ENCODE data around the gene OBSCN. TPM values are rescaled to one million over a fixed set of nuclear protein-coding genes. Genes with fewer than 3 reads are reported as not detected.

OBSCN gene
- total and polyA plus RNA-seq, 2 donors = 10.1 to 75.9 TPM

DNA sequence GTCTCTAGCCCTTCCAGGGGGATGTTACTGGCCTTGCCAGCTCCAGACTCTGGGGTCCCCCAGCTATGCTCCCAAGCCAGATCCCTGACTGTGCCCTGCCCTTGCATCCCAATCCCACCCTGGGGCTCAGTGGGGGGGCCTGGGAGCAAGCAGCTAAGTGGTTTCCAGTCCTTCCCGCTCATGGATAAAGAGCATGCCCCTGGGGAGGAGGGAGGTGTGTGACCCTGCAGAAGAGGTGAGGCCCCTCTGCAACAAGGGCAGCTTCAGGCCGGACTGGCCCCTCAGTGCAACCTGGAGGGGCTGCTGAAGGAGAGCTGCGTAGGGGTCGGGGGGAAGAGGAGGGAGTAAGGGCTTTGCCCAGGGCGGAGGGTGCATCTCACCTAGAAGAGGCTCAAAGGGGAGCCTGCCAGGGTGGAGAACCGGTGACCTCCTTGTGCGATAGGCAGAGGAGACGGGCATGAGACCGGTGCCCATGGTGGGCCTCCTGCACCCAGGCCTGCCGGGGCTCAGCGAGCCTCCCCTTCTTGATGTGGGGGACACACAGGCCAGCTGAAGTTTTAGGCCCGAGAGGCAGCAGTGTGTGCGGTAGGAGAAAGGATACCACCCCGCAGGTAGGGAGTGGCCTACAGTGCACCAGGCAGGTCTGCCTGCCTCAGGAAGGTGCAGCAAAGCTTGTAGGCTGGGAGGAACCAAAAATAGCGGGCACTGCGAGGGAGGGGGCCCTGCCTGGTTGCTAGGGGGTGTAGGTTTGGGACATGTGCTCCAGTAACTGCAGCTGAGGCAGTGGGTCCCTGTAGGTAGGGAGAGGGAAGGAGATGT, 3.1 kb downstream of the OBSCN start:
- H3K36me3 ChIP-seq (ENCODE audit: control insufficient read depth in 2 of 2, insufficient read depth in 2 of 2, low read length in 1 of 2) = peaks cover 5 to 8% of the 10 kb centered on the region in 2 donors
- H3K4me3 ChIP-seq (ENCODE audit: low read length in 2 of 2) = no peak overlapping the region
- H3K4me1 ChIP-seq (ENCODE audit: control insufficient read depth in 2 of 2, insufficient read depth in 2 of 2, low read length in 2 of 2) = peaks cover 4 to 9% of the 10 kb centered on the region in 2 donors
- no peak for DNase-seq (ENCODE audit: low read depth in 6 of 9, low spot score in 9 of 9)
- peaks cover 0 to 3% of the 10 kb centered on the region in 2 donors for H3K9me3 ChIP-seq (ENCODE audit: control insufficient read depth in 2 of 2, insufficient read depth in 1 of 2, low read length in 1 of 2)
- 91% methylated on average over 16 of the region's 16 CpGs for WGBS
- peaks cover 0 to 47% of the 10 kb centered on the region in 2 donors for H3K27me3 ChIP-seq (ENCODE audit: control insufficient read depth in 2 of 2, insufficient read depth in 1 of 2, low read length in 1 of 2)
- no peak overlapping the region for H3K27ac ChIP-seq (ENCODE audit: low read depth in 1 of 2, low read length in 1 of 2)

DNA sequence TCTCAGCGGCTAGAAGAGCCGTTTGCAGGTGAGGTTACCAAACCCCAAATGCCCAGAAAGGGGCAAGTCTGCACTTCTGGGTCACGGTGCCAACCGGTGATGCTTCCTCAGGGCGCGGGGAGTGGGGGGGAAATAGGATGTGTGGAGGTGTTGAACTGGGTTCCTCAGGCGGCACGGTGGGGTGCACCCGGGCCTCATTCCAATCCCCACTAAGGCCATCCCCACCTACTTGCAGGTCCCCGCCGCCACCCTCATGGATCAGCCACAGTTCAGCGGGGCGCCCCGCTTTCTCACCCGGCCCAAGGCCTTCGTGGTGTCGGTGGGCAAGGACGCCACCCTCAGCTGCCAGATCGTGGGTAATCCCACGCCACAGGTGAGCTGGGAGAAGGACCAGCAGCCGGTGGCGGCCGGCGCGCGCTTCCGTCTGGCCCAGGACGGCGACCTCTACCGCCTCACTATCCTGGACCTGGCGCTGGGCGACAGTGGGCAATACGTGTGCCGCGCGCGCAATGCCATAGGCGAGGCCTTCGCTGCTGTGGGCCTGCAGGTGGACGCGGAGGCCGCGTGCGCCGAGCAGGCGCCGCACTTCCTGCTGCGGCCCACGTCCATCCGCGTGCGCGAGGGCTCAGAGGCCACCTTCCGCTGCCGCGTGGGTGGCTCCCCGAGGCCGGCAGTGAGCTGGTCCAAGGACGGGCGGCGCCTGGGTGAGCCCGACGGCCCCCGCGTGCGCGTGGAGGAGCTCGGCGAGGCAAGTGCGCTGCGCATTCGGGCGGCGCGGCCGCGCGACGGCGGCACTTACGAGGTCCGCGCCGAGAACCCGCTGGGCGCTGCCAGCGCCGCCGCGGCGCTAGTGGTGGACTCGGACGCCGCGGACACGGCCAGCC, 3.9 kb downstream of the OBSCN start:
- DNase-seq (ENCODE audit: low read depth in 6 of 9, low spot score in 9 of 9) = no peak
- Histone ChIP-seq H3K4me1 (ENCODE audit: control insufficient read depth in 2 of 2, insufficient read depth in 2 of 2, low read length in 2 of 2) (peaks cover 4 to 9% of the 10 kb centered on the region in 2 donors), H3K27ac (ENCODE audit: low read depth in 1 of 2, low read length in 1 of 2) (no peak overlapping the region), H3K4me3 (ENCODE audit: low read length in 2 of 2) (peak overlapping the region in 1 of 2 donors; percentile 75), H3K27me3 (ENCODE audit: control insufficient read depth in 2 of 2, insufficient read depth in 1 of 2, low read length in 1 of 2) (peaks cover 0 to 40% of the 10 kb centered on the region in 2 donors), H3K9me3 (ENCODE audit: control insufficient read depth in 2 of 2, insufficient read depth in 1 of 2, low read length in 1 of 2) (peaks cover 0 to 3% of the 10 kb centered on the region in 2 donors), H3K36me3 (ENCODE audit: control insufficient read depth in 2 of 2, insufficient read depth in 2 of 2, low read length in 1 of 2) (peaks cover 9 to 16% of the 10 kb centered on the region in 2 donors)
- 92% methylated on average over 96 of the region's 96 CpGs for WGBS

DNA sequence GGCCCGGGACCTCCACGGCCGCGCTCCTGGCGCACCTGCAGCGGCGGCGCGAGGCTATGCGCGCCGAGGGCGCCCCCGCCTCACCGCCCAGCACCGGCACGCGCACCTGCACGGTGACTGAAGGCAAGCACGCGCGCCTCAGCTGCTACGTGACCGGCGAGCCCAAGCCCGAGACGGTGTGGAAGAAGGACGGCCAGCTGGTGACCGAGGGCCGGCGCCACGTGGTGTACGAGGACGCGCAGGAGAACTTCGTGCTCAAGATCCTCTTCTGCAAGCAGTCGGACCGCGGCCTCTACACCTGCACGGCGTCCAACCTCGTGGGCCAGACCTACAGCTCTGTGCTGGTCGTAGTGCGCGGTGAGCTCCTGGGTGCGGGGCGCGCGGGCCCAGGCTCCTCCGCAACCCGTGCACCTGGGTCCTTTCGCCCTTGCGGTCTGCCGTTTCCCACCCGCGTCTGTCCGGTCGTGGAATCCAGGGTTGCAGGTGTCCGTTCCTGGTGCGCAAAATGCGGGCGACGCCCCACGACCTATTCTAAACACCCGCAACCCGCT, 4.6 kb downstream of the OBSCN start:
- DNase-seq (ENCODE audit: low read depth in 6 of 9, low spot score in 9 of 9) = peak in 1 of 9 donors; percentile 4
- Histone ChIP-seq H3K36me3 (ENCODE audit: control insufficient read depth in 2 of 2, insufficient read depth in 2 of 2, low read length in 1 of 2) (peaks cover 16 to 24% of the 10 kb centered on the region in 2 donors), H3K9me3 (ENCODE audit: control insufficient read depth in 2 of 2, insufficient read depth in 1 of 2, low read length in 1 of 2) (peaks cover 0 to 3% of the 10 kb centered on the region in 2 donors), H3K27me3 (ENCODE audit: control insufficient read depth in 2 of 2, insufficient read depth in 1 of 2, low read length in 1 of 2) (peaks cover 0 to 33% of the 10 kb centered on the region in 2 donors), H3K4me1 (ENCODE audit: control insufficient read depth in 2 of 2, insufficient read depth in 2 of 2, low read length in 2 of 2) (peaks cover 4 to 9% of the 10 kb centered on the region in 2 donors), H3K27ac (ENCODE audit: low read depth in 1 of 2, low read length in 1 of 2) (no peak overlapping the region), H3K4me3 (ENCODE audit: low read length in 2 of 2) (peak overlapping the region; percentile 44 to 75)
- 41% methylated on average over 66 of the region's 66 CpGs for WGBS

DNA sequence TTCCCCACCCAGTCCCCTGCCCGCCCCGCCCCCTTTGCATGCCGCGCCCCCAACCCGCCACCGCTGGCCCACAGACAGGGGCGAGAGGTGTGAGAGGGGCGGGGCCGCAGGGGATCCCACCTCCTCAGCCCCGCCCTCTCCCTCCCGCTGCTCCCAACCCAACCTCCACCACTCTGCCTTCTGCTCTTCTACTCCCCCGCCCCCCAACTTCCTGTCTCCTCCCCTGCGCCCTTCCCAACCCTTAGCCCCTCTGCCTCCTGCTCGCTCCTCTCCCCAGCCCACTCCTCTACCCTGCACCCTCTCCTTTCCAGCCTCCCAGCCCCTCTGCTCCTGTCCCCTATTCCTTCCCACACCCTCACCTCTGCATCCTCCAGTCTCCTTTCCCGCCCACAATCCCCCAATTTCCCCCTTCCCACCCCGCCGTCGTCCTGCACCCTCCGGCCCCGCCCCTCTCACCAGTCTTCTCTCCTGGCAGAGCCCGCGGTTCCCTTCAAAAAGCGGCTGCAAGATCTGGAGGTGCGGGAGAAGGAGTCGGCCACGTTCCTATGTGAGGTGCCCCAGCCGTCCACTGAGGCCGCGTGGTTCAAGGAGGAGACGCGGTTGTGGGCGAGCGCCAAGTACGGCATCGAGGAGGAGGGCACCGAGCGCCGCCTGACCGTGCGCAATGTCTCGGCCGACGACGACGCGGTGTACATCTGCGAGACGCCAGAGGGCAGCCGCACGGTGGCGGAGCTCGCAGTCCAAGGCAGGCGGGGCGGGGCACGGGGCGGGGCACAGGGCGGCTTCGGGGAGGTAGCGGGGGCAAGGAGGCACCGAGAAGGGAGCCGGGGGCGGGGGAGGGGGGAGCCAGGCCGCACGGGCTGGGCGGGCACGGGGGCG, 5.4 kb downstream of the OBSCN start:
- peaks cover 0 to 3% of the 10 kb centered on the region in 2 donors for H3K9me3 ChIP-seq (ENCODE audit: control insufficient read depth in 2 of 2, insufficient read depth in 1 of 2, low read length in 1 of 2)
- peaks cover 21 to 29% of the 10 kb centered on the region in 2 donors for H3K36me3 ChIP-seq (ENCODE audit: control insufficient read depth in 2 of 2, insufficient read depth in 2 of 2, low read length in 1 of 2)
- H3K27ac ChIP-seq (ENCODE audit: low read depth in 1 of 2, low read length in 1 of 2) = peak overlapping the region; percentile 80 to 84
- H3K27me3 ChIP-seq (ENCODE audit: control insufficient read depth in 2 of 2, insufficient read depth in 1 of 2, low read length in 1 of 2) = peaks cover 0 to 26% of the 10 kb centered on the region in 2 donors
- H3K4me3 ChIP-seq (ENCODE audit: low read length in 2 of 2) = peak overlapping the region; percentile 59 to 75
- peaks cover 4 to 9% of the 10 kb centered on the region in 2 donors for H3K4me1 ChIP-seq (ENCODE audit: control insufficient read depth in 2 of 2, insufficient read depth in 2 of 2, low read length in 2 of 2)
- 1% methylated on average over 67 of the region's 67 CpGs for WGBS
- peak; percentile 77 to 94 (median 90) for DNase-seq (ENCODE audit: low read depth in 6 of 9, low spot score in 9 of 9)

DNA sequence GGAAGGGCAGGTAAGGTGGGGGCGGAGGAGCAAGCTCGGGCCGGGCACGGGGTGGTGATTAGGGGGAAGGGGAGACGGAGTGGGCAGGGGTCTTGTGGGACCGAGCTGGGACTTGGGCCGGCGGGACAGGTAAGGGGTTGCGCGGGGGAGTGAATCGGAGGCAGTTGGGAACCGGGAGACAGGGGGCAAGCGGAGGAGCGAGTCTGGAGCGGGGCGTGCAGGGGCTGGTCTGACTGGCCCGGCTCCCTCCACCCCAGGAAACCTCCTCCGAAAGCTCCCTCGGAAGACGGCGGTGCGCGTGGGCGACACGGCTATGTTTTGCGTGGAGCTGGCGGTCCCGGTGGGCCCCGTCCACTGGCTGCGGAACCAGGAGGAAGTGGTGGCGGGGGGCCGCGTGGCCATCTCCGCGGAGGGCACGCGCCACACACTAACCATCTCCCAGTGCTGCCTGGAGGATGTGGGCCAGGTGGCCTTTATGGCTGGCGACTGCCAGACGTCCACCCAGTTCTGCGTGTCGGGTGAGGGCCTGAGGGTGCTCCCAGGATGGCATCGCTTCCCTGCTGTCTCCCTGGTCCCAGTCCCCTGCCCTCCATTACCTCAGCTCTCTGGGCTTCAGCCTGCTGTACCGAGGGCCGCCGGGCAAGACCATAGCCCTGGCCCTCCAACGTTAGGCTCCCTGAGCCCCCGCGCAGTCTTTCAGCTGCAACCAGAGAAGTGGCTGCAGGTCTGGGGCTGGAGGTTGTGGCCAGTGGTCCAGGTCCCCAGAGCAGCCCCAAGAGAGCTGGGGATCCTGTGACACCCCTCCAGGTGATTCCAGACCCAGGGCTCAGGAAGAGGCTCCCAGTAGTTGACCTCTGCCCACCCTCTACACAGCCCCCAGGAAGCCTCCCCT, 6.3 kb downstream of the OBSCN start:
- Histone ChIP-seq H3K36me3 (ENCODE audit: control insufficient read depth in 2 of 2, insufficient read depth in 2 of 2, low read length in 1 of 2) (peaks cover 27 to 37% of the 10 kb centered on the region in 2 donors), H3K27ac (ENCODE audit: low read depth in 1 of 2, low read length in 1 of 2) (no peak overlapping the region), H3K27me3 (ENCODE audit: control insufficient read depth in 2 of 2, insufficient read depth in 1 of 2, low read length in 1 of 2) (peaks cover 0 to 23% of the 10 kb centered on the region in 2 donors), H3K4me1 (ENCODE audit: control insufficient read depth in 2 of 2, insufficient read depth in 2 of 2, low read length in 2 of 2) (peaks cover 4 to 9% of the 10 kb centered on the region in 2 donors), H3K9me3 (ENCODE audit: control insufficient read depth in 2 of 2, insufficient read depth in 1 of 2, low read length in 1 of 2) (peaks cover 0 to 3% of the 10 kb centered on the region in 2 donors), H3K4me3 (ENCODE audit: low read length in 2 of 2) (peak overlapping the region; percentile 43 to 75)
- 51% methylated on average over 48 of the region's 48 CpGs for WGBS
- DNase-seq (ENCODE audit: low read depth in 6 of 9, low spot score in 9 of 9) = peak in 2 of 9 donors; percentile 12 to 13

DNA sequence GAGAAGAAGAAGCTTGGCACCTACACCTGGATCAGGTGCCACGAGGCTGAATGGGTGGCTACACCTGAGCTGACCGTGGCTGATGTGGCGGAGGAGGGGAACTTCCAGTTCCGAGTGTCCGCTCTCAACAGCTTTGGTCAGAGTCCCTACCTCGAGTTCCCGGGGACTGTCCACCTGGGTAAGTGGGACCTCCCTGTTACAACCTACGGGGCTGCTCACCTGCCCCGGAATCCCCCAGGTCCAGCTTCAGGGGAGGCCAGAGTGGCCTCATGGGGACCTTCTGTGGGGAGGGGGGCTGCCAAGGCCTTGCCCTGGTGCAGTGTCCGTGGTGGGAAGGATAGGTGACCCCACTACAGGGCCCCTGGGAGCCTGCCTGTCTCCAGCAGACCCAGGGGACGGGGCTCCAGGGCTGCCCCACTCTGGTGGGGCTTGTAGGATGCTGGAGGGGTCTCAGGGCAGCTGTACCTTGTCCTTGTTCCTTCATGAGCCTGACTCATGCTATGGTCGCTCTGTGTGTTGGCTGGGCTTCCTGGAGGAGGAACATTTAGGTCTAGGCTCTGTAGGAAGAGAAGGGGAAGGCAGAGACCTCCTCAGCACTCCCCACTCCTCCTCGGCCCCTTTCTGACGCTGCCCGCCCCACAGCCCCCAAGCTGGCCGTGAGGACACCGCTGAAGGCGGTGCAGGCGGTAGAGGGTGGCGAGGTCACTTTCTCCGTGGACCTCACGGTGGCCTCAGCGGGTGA, 7.2 kb downstream of the OBSCN start:
- no peak overlapping the region for H3K4me3 ChIP-seq (ENCODE audit: low read length in 2 of 2)
- H3K4me1 ChIP-seq (ENCODE audit: control insufficient read depth in 2 of 2, insufficient read depth in 2 of 2, low read length in 2 of 2) = peaks cover 4 to 9% of the 10 kb centered on the region in 2 donors
- peaks cover 0 to 21% of the 10 kb centered on the region in 2 donors for H3K27me3 ChIP-seq (ENCODE audit: control insufficient read depth in 2 of 2, insufficient read depth in 1 of 2, low read length in 1 of 2)
- 97% methylated on average over 23 of the region's 23 CpGs for WGBS
- H3K36me3 ChIP-seq (ENCODE audit: control insufficient read depth in 2 of 2, insufficient read depth in 2 of 2, low read length in 1 of 2) = peaks cover 33 to 46% of the 10 kb centered on the region in 2 donors
- peaks cover 0 to 3% of the 10 kb centered on the region in 2 donors for H3K9me3 ChIP-seq (ENCODE audit: control insufficient read depth in 2 of 2, insufficient read depth in 1 of 2, low read length in 1 of 2)
- no peak for DNase-seq (ENCODE audit: low read depth in 6 of 9, low spot score in 9 of 9)
- no peak overlapping the region for H3K27ac ChIP-seq (ENCODE audit: low read depth in 1 of 2, low read length in 1 of 2)

DNA sequence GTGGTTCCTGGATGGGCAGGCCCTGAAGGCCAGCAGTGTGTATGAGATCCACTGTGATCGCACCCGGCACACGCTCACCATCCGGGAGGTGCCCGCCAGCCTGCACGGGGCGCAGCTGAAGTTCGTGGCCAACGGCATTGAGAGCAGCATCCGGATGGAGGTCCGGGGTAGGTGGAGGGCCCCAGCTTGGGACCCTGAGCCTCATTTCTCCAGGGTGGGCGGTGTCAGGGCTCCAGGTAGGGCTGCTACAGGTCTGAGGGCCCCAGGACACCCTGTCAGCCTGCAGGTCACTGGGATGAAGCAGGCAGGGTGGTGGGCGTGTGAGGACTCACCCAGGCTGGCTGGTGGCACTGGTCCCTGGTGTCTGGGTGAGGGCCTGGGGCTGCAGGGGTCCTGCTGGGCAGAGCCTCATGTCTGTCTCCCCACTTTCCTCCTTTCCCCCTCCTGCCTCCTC, 7.8 kb downstream of the OBSCN start:
- 93% methylated on average over 13 of the region's 13 CpGs for WGBS
- no peak for DNase-seq (ENCODE audit: low read depth in 6 of 9, low spot score in 9 of 9)
- Histone ChIP-seq H3K4me3 (ENCODE audit: low read length in 2 of 2) (no peak overlapping the region), H3K27ac (ENCODE audit: low read depth in 1 of 2, low read length in 1 of 2) (no peak overlapping the region), H3K4me1 (ENCODE audit: control insufficient read depth in 2 of 2, insufficient read depth in 2 of 2, low read length in 2 of 2) (peaks cover 4 to 9% of the 10 kb centered on the region in 2 donors), H3K9me3 (ENCODE audit: control insufficient read depth in 2 of 2, insufficient read depth in 1 of 2, low read length in 1 of 2) (peaks cover 0 to 3% of the 10 kb centered on the region in 2 donors), H3K36me3 (ENCODE audit: control insufficient read depth in 2 of 2, insufficient read depth in 2 of 2, low read length in 1 of 2) (peaks cover 33 to 51% of the 10 kb centered on the region in 2 donors), H3K27me3 (ENCODE audit: control insufficient read depth in 2 of 2, insufficient read depth in 1 of 2, low read length in 1 of 2) (peaks cover 0 to 17% of the 10 kb centered on the region in 2 donors)
